ENCODE measurements around the gene CASP1.

The CASP1 gene

GRCh38 chr11:105052487-105052886 lies 17.5 kb upstream of the CASP1 start:
- no CpG with 5 or more reads among the region's 3 CpGs for WGBS, 2 donors (ENCODE audit: extremely low coverage in 2 of 2, insufficient read length in 2 of 2, insufficient replicate concordance in 1 of 2)
- no peak overlapping the region for H3K27ac ChIP-seq (replicated peaks; ENCODE audit: low read length)
- DNase-seq (ENCODE audit: low spot score) = no peak

GRCh38 chr11:105051559-105051958 lies 16.6 kb upstream of the CASP1 start:
- H2BK120ac ChIP-seq (ENCODE audit: low read depth, low read length) = no peak overlapping the region
- H3K36me3 ChIP-seq (replicated peaks in 1 of 2; ENCODE audit: control insufficient read depth in 2 of 2, insufficient read depth in 2 of 2, low read length in 2 of 2) = no peaks in the 10 kb centered on the region
- no CpG with 5 or more reads among the region's 2 CpGs for WGBS, 2 donors (ENCODE audit: extremely low coverage in 2 of 2, insufficient read length in 2 of 2, insufficient replicate concordance in 1 of 2)

More at GRCh38 chr11:105052487-105052886, 17.5 kb upstream of the CASP1 start:
- no peaks in the 10 kb centered on the region for H3K36me3 ChIP-seq (replicated peaks in 1 of 2; ENCODE audit: control insufficient read depth in 2 of 2, insufficient read depth in 2 of 2, low read length in 2 of 2)
- no peak overlapping the region for H2BK120ac ChIP-seq (ENCODE audit: low read depth, low read length)
- no peaks in the 10 kb centered on the region for H3K27me3 ChIP-seq (ENCODE audit: control insufficient read depth in 3 of 3, insufficient read depth in 3 of 3, low read depth in 1 of 3, low read length in 3 of 3)
- H2BK5ac ChIP-seq (ENCODE audit: low read length) = no peak overlapping the region
- no peak overlapping the region for H3K14ac ChIP-seq (ENCODE audit: low read length)
- H2AFZ ChIP-seq (ENCODE audit: low read length) = no peak overlapping the region
- H3K9me3 ChIP-seq (replicated peaks in 1 of 2; ENCODE audit: control insufficient read depth in 2 of 2, insufficient read depth in 1 of 2, low read depth in 1 of 2, low read length in 2 of 2) = no peaks in the 10 kb centered on the region
- no peak overlapping the region for H2AK5ac ChIP-seq (ENCODE audit: low read depth, low read length)
- H3K4me3 ChIP-seq (ENCODE audit: low read length in 2 of 2) = no peak overlapping the region
- H3K23ac ChIP-seq (ENCODE audit: low read depth, low read length, poor library complexity) = no peak overlapping the region
- H4K91ac ChIP-seq (ENCODE audit: low read depth, low read length, poor library complexity) = no peak overlapping the region
- H3K4ac ChIP-seq (ENCODE audit: low read length) = no peak overlapping the region
- no peak overlapping the region for H4K8ac ChIP-seq (ENCODE audit: low read depth, low read length)
- H2BK15ac ChIP-seq (ENCODE audit: low read length) = no peak overlapping the region
- no peak overlapping the region for H3K9ac ChIP-seq (ENCODE audit: low read depth, low read length, poor library complexity)
- H3K79me1 ChIP-seq (ENCODE audit: low read depth, low read length) = no peaks in the 10 kb centered on the region
- H3K4me1 ChIP-seq (ENCODE audit: control insufficient read depth in 2 of 2, insufficient read depth in 1 of 2, low read depth in 1 of 2, low read length in 2 of 2) = peaks cover 0 to 2% of the 10 kb centered on the region in 2 donors
- no peak overlapping the region for H3K18ac ChIP-seq (ENCODE audit: low read length)
- no peak overlapping the region for H3K4me2 ChIP-seq (ENCODE audit: insufficient read depth, low read length, poor library complexity, severe bottlenecking)
- no peak overlapping the region for H2BK12ac ChIP-seq (ENCODE audit: low read length)

GRCh38 chr11:105049481-105049880 lies 14.5 kb upstream of the CASP1 start:
- H3K4me2 ChIP-seq (ENCODE audit: insufficient read depth, low read length, poor library complexity, severe bottlenecking) = no peak overlapping the region
- no peak overlapping the region for H3K4me3 ChIP-seq (ENCODE audit: low read length in 2 of 2)
- H3K36me3 ChIP-seq (replicated peaks in 1 of 2; ENCODE audit: control insufficient read depth in 2 of 2, insufficient read depth in 2 of 2, low read length in 2 of 2) = no peaks in the 10 kb centered on the region
- no peak overlapping the region for H3K23ac ChIP-seq (ENCODE audit: low read depth, low read length, poor library complexity)
- H4K8ac ChIP-seq (ENCODE audit: low read depth, low read length) = no peak overlapping the region
- no peak overlapping the region for H2BK15ac ChIP-seq (ENCODE audit: low read length)
- H3K18ac ChIP-seq (ENCODE audit: low read length) = no peak overlapping the region
- peak overlapping the region; percentile 31 for H2AFZ ChIP-seq (ENCODE audit: low read length)
- no peak overlapping the region for H3K27ac ChIP-seq (replicated peaks; ENCODE audit: low read length)
- H2BK5ac ChIP-seq (ENCODE audit: low read length) = no peak overlapping the region
- no peak overlapping the region for H3K4ac ChIP-seq (ENCODE audit: low read length)
- peaks cover 0 to 9% of the 10 kb centered on the region in 2 donors for H3K4me1 ChIP-seq (ENCODE audit: control insufficient read depth in 2 of 2, insufficient read depth in 1 of 2, low read depth in 1 of 2, low read length in 2 of 2)
- no peak overlapping the region for H4K91ac ChIP-seq (ENCODE audit: low read depth, low read length, poor library complexity)
- no peak overlapping the region for H2BK12ac ChIP-seq (ENCODE audit: low read length)
- no peak overlapping the region for H2AK5ac ChIP-seq (ENCODE audit: low read depth, low read length)
- H3K9ac ChIP-seq (ENCODE audit: low read depth, low read length, poor library complexity) = no peak overlapping the region
- no peak for DNase-seq (ENCODE audit: low spot score)
- H3K9me3 ChIP-seq (replicated peaks in 1 of 2; ENCODE audit: control insufficient read depth in 2 of 2, insufficient read depth in 1 of 2, low read depth in 1 of 2, low read length in 2 of 2) = no peaks in the 10 kb centered on the region
- H3K14ac ChIP-seq (ENCODE audit: low read length) = no peak overlapping the region
- no CpG with 5 or more reads among the region's 1 CpG for WGBS, 2 donors (ENCODE audit: extremely low coverage in 2 of 2, insufficient read length in 2 of 2, insufficient replicate concordance in 1 of 2)
- no peaks in the 10 kb centered on the region for H3K27me3 ChIP-seq (ENCODE audit: control insufficient read depth in 3 of 3, insufficient read depth in 3 of 3, low read depth in 1 of 3, low read length in 3 of 3)
- no peaks in the 10 kb centered on the region for H3K79me1 ChIP-seq (ENCODE audit: low read depth, low read length)
- no peak overlapping the region for H2BK120ac ChIP-seq (ENCODE audit: low read depth, low read length)

More at GRCh38 chr11:105051559-105051958, 16.6 kb upstream of the CASP1 start:
- Histone ChIP-seq H2BK15ac (ENCODE audit: low read length) (no peak overlapping the region), H3K18ac (ENCODE audit: low read length) (no peak overlapping the region), H4K91ac (ENCODE audit: low read depth, low read length, poor library complexity) (no peak overlapping the region), H4K8ac (ENCODE audit: low read depth, low read length) (no peak overlapping the region), H3K14ac (ENCODE audit: low read length) (no peak overlapping the region), H3K4me1 (ENCODE audit: control insufficient read depth in 2 of 2, insufficient read depth in 1 of 2, low read depth in 1 of 2, low read length in 2 of 2) (peaks cover 0 to 9% of the 10 kb centered on the region in 2 donors), H3K4me2 (ENCODE audit: insufficient read depth, low read length, poor library complexity, severe bottlenecking) (no peak overlapping the region), H3K27me3 (ENCODE audit: control insufficient read depth in 3 of 3, insufficient read depth in 3 of 3, low read depth in 1 of 3, low read length in 3 of 3) (no peaks in the 10 kb centered on the region), H3K27ac (replicated peaks; ENCODE audit: low read length) (no peak overlapping the region), H2BK12ac (ENCODE audit: low read length) (no peak overlapping the region), H2AFZ (ENCODE audit: low read length) (no peak overlapping the region), H3K23ac (ENCODE audit: low read depth, low read length, poor library complexity) (no peak overlapping the region), H3K4me3 (ENCODE audit: low read length in 2 of 2) (no peak overlapping the region), H3K79me1 (ENCODE audit: low read depth, low read length) (no peaks in the 10 kb centered on the region), H2BK5ac (ENCODE audit: low read length) (no peak overlapping the region), H3K9me3 (replicated peaks in 1 of 2; ENCODE audit: control insufficient read depth in 2 of 2, insufficient read depth in 1 of 2, low read depth in 1 of 2, low read length in 2 of 2) (no peaks in the 10 kb centered on the region), H3K9ac (ENCODE audit: low read depth, low read length, poor library complexity) (no peak overlapping the region), H3K4ac (ENCODE audit: low read length) (no peak overlapping the region), H2AK5ac (ENCODE audit: low read depth, low read length) (no peak overlapping the region)
- DNase-seq (ENCODE audit: low spot score) = no peak

GRCh38 chr11:105046898-105047579 lies 12.1 kb upstream of the CASP1 start:
- no peak overlapping the region for H4K8ac ChIP-seq (ENCODE audit: low read depth, low read length)
- no peak overlapping the region for H3K9ac ChIP-seq (ENCODE audit: low read depth, low read length, poor library complexity)
- no peak overlapping the region for H3K4ac ChIP-seq (ENCODE audit: low read length)
- H3K4me2 ChIP-seq (ENCODE audit: insufficient read depth, low read length, poor library complexity, severe bottlenecking) = no peak overlapping the region
- H3K79me1 ChIP-seq (ENCODE audit: low read depth, low read length) = no peaks in the 10 kb centered on the region
- WGBS, 2 donors (ENCODE audit: extremely low coverage in 2 of 2, insufficient read length in 2 of 2, insufficient replicate concordance in 1 of 2) = no CpG with 5 or more reads among the region's 8 CpGs
- H2BK12ac ChIP-seq (ENCODE audit: low read length) = no peak overlapping the region
- H3K27me3 ChIP-seq (ENCODE audit: control insufficient read depth in 3 of 3, insufficient read depth in 3 of 3, low read depth in 1 of 3, low read length in 3 of 3) = no peaks in the 10 kb centered on the region
- H3K23ac ChIP-seq (ENCODE audit: low read depth, low read length, poor library complexity) = no peak overlapping the region
- H3K14ac ChIP-seq (ENCODE audit: low read length) = no peak overlapping the region
- no peak overlapping the region for H2BK120ac ChIP-seq (ENCODE audit: low read depth, low read length)
- H2AFZ ChIP-seq (ENCODE audit: low read length) = peak overlapping the region; percentile 84
- H3K9me3 ChIP-seq (replicated peaks in 1 of 2; ENCODE audit: control insufficient read depth in 2 of 2, insufficient read depth in 1 of 2, low read depth in 1 of 2, low read length in 2 of 2) = no peaks in the 10 kb centered on the region
- H3K4me1 ChIP-seq (ENCODE audit: control insufficient read depth in 2 of 2, insufficient read depth in 1 of 2, low read depth in 1 of 2, low read length in 2 of 2) = peaks cover 0 to 9% of the 10 kb centered on the region in 2 donors
- H2AK5ac ChIP-seq (ENCODE audit: low read depth, low read length) = no peak overlapping the region
- DNase-seq (ENCODE audit: low spot score) = no peak
- no peak overlapping the region for H2BK15ac ChIP-seq (ENCODE audit: low read length)
- H3K4me3 ChIP-seq (ENCODE audit: low read length in 2 of 2) = no peak overlapping the region
- no peak overlapping the region for H2BK5ac ChIP-seq (ENCODE audit: low read length)
- H3K36me3 ChIP-seq (replicated peaks in 1 of 2; ENCODE audit: control insufficient read depth in 2 of 2, insufficient read depth in 2 of 2, low read length in 2 of 2) = no peaks in the 10 kb centered on the region
- H3K18ac ChIP-seq (ENCODE audit: low read length) = no peak overlapping the region
- H4K91ac ChIP-seq (ENCODE audit: low read depth, low read length, poor library complexity) = no peak overlapping the region
- no peak overlapping the region for H3K27ac ChIP-seq (replicated peaks; ENCODE audit: low read length)

Data from neuronal stem cell (in vitro differentiated cells).